ENCODE results near the gene TMEM132A. TPM values are rescaled to one million over a fixed set of nuclear protein-coding genes. Genes with fewer than 3 reads are reported as not detected.

The TMEM132A gene
- total RNA-seq, 1 experiment from 2014 or later = 132 TPM

Other genes with a start within 250 kb of the TMEM132A start
- not detected in 2 replicates for gene MS4A8, start 224.8 kb upstream of the TMEM132A start, total RNA-seq (2014; rRNA removed; shearing (Covaris generic))
- not detected in 2 replicates for gene MS4A18, start 199.7 kb upstream of the TMEM132A start, total RNA-seq (2014; rRNA removed; shearing (Covaris generic))
- gene MS4A15, start 167.6 kb upstream of the TMEM132A start, total RNA-seq (2014; rRNA removed; shearing (Covaris generic)) = not detected in 2 replicates
- not detected in 2 replicates for gene MS4A10, start 139.1 kb upstream of the TMEM132A start, total RNA-seq (2014; rRNA removed; shearing (Covaris generic))
- gene CCDC86, start 82.3 kb upstream of the TMEM132A start, total RNA-seq (2014; rRNA removed; shearing (Covaris generic)) = 14.2 and 15.7 TPM in 2 replicates
- gene PTGDR2, start 68.5 kb upstream of the TMEM132A start, total RNA-seq (2014; rRNA removed; shearing (Covaris generic)) = 0.10 TPM in 1 of 2 replicates, not detected in the other
- 0.05 and 1.1 TPM in 2 replicates for gene ZP1, start 56.9 kb upstream of the TMEM132A start, total RNA-seq (2014; rRNA removed; shearing (Covaris generic))
- gene PRPF19, start 17.9 kb upstream of the TMEM132A start, total RNA-seq (2014; rRNA removed; shearing (Covaris generic)) = 56.3 and 63.7 TPM in 2 replicates
- 46.9 and 92.9 TPM in 2 replicates for gene TMEM109, start 10.3 kb upstream of the TMEM132A start, total RNA-seq (2014; rRNA removed; shearing (Covaris generic))
- gene SLC15A3, start 27.7 kb downstream of the TMEM132A start, total RNA-seq (2014; rRNA removed; shearing (Covaris generic)) = 6.5 and 9.9 TPM in 2 replicates
- gene CD6, start 47.2 kb downstream of the TMEM132A start, total RNA-seq (2014; rRNA removed; shearing (Covaris generic)) = not detected in 2 replicates
- gene CD5, start 178.0 kb downstream of the TMEM132A start, total RNA-seq (2014; rRNA removed; shearing (Covaris generic)) = not detected in 2 replicates
- 9.1 and 9.7 TPM in 2 replicates for gene VPS37C, start 237.0 kb downstream of the TMEM132A start, total RNA-seq (2014; rRNA removed; shearing (Covaris generic))